DND-41 (cell line): ENCODE measurements around the gene NEUROD2.

Experiments used
- ATAC-seq: fragments of 200-7000 bp; cut with Tn5 transposase; 3 replicates; pipeline ENCODE4 v1.9.1; 2021; ENCODE audit warnings: low read depth; ENCODE audit not compliant: insufficient read depth
- DNase-seq: peaks from one replicate; pipeline ENCODE4 v3.0.0-alpha.2; 2020
- H2AFZ ChIP-seq: 2 replicates; pipeline ENCODE4 v1.6.0; 2012; ENCODE audit warnings: low read depth, low read length
- H3K27ac ChIP-seq: 2 replicates; pipeline ENCODE4 v1.5.1; 2012; ENCODE audit warnings: low read length, inconsistent platforms
- H3K27me3 ChIP-seq: fragments of 200-600 bp; sonication (generic); 2 replicates; pipeline ENCODE4 v1.6.0; 2012; ENCODE audit warnings: low read length, mild to moderate bottlenecking, inconsistent platforms; ENCODE audit not compliant: insufficient read depth, poor library complexity
- H3K36me3 ChIP-seq: 2 replicates; pipeline ENCODE4 v1.5.1; 2012; ENCODE audit warnings: low read length, inconsistent platforms; ENCODE audit not compliant: insufficient read depth
- H3K4me1 ChIP-seq: 2 replicates; pipeline ENCODE4 v1.5.1; 2012; ENCODE audit warnings: mild to moderate bottlenecking, low read length; ENCODE audit not compliant: insufficient read depth
- H3K4me2 ChIP-seq: 2 replicates; pipeline ENCODE4 v1.6.0; 2012; ENCODE audit warnings: mild to moderate bottlenecking, moderate library complexity, low read length, inconsistent platforms; ENCODE audit not compliant: insufficient read depth
- H3K4me3 ChIP-seq, 2 experiments: fragments of 200-600 bp in 1 of 2; shearing (Covaris generic) in 1 of 2; 2 replicates each; pipeline ENCODE4 v1.5.1; 2012 to 2016; ENCODE audit warnings: inconsistent platforms in 2 of 2, low read length in 2 of 2, mild to moderate bottlenecking in 2 of 2, low read depth in 1 of 2, moderate library complexity in 1 of 2
- H3K79me2 ChIP-seq: 2 replicates; pipeline ENCODE4 v1.6.0; 2012; ENCODE audit warnings: low read length, inconsistent platforms; ENCODE audit not compliant: insufficient read depth
- H3K9ac ChIP-seq: 2 replicates; pipeline ENCODE4 v1.6.0; 2012; ENCODE audit warnings: low read depth, mild to moderate bottlenecking, inconsistent platforms, low read length, moderate library complexity
- H3K9me3 ChIP-seq: 2 replicates; pipeline ENCODE4 v1.5.1; 2012; ENCODE audit warnings: low read length, moderate library complexity, mild to moderate bottlenecking, inconsistent platforms; ENCODE audit not compliant: insufficient read depth, severe bottlenecking
- H4K20me1 ChIP-seq: 2 replicates; pipeline ENCODE4 v1.6.0; 2012; ENCODE audit warnings: low read length; ENCODE audit not compliant: insufficient read depth
- CTCF ChIP-seq: IDR thresholded peaks from 2 replicates; pipeline ENCODE4 v1.5.1; 2012; ENCODE audit warnings: borderline replicate concordance, low read length, moderate library complexity, mild to moderate bottlenecking; ENCODE audit not compliant: poor library complexity, severe bottlenecking; ENCODE audit errors: extremely low read depth
- EZH2 ChIP-seq: IDR thresholded peaks from 3 replicates; pipeline ENCODE4 v1.6.1; 2012; ENCODE audit warnings: borderline replicate concordance, low read depth, mild to moderate bottlenecking, moderate library complexity, low read length, inconsistent platforms; ENCODE audit not compliant: severe bottlenecking

The NEUROD2 gene

GRCh38 chr17:39581071-39581758, 26.5 kb downstream of the NEUROD2 start:
- H3K4me1 ChIP-seq: no peaks in the 10 kb centered on the region
- no peak for ATAC-seq
- no peak for DNase-seq
- no peak overlapping the region for H3K9ac ChIP-seq
- H3K4me2 ChIP-seq: no peak overlapping the region
- no peaks in the 10 kb centered on the region for H3K36me3 ChIP-seq
- H3K9me3 ChIP-seq: no peaks in the 10 kb centered on the region
- no peaks in the 10 kb centered on the region for H3K27me3 ChIP-seq
- H4K20me1 ChIP-seq: peaks cover 5% of the 10 kb centered on the region; the same call in 1 of the 2 replicates
- no peak overlapping the region for H2AFZ ChIP-seq
- H3K4me3 ChIP-seq: no peak overlapping the region
- no peak for TF ChIP-seq EZH2
- no peak overlapping the region for H3K27ac ChIP-seq
- H3K79me2 ChIP-seq: no peaks in the 10 kb centered on the region

- no peak overlapping the region for H2AFZ ChIP-seq
- no peaks in the 10 kb centered on the region for H3K36me3 ChIP-seq
- H3K4me1 ChIP-seq: no peaks in the 10 kb centered on the region
- H3K27ac ChIP-seq: no peak overlapping the region
- no peak for ATAC-seq
- peaks cover 5% of the 10 kb centered on the region; the same call in 1 of the 2 replicates for H4K20me1 ChIP-seq
- no peaks in the 10 kb centered on the region for H3K9me3 ChIP-seq
- H3K4me2 ChIP-seq: no peak overlapping the region
- no peak for DNase-seq
- H3K9ac ChIP-seq: no peak overlapping the region
- TF ChIP-seq EZH2: no peak
- TF ChIP-seq CTCF: no peak
- no peaks in the 10 kb centered on the region for H3K79me2 ChIP-seq
- no peaks in the 10 kb centered on the region for H3K27me3 ChIP-seq
- H3K4me3 ChIP-seq: no peak overlapping the region
These were observed 27.6 kb downstream of the NEUROD2 start for GRCh38 chr17:39580082-39580468.

GRCh38 chr17:39579318-39580081, 28.2 kb downstream of the NEUROD2 start:
- no peaks in the 10 kb centered on the region for H3K27me3 ChIP-seq
- DNase-seq: no peak
- no peaks in the 10 kb centered on the region for H3K79me2 ChIP-seq
- H3K27ac ChIP-seq: no peak overlapping the region
- no peaks in the 10 kb centered on the region for H3K36me3 ChIP-seq
- no peak overlapping the region for H3K4me3 ChIP-seq
- no peaks in the 10 kb centered on the region for H3K4me1 ChIP-seq
- TF ChIP-seq CTCF (no peak), EZH2 (no peak)
- ATAC-seq: no peak
- no peak overlapping the region for H3K9ac ChIP-seq
- H3K9me3 ChIP-seq: no peaks in the 10 kb centered on the region
- H3K4me2 ChIP-seq: no peak overlapping the region
- H4K20me1 ChIP-seq: peaks cover 5% of the 10 kb centered on the region; the same call in 1 of the 2 replicates
- no peak overlapping the region for H2AFZ ChIP-seq

GRCh38 chr17:39578272-39578671, 29.4 kb downstream of the NEUROD2 start:
- Histone ChIP-seq H3K4me1 (peaks cover 9% of the 10 kb centered on the region), H3K27ac (no peak overlapping the region), H3K27me3 (peaks cover 7% of the 10 kb centered on the region), H3K9me3 (no peaks in the 10 kb centered on the region), H3K4me3 (no peak overlapping the region), H4K20me1 (peaks cover 5% of the 10 kb centered on the region; the same call in 1 of the 2 replicates), H3K4me2 (no peak overlapping the region), H3K9ac (no peak overlapping the region), H3K36me3 (no peaks in the 10 kb centered on the region), H2AFZ (no peak overlapping the region), H3K79me2 (no peaks in the 10 kb centered on the region)
- TF ChIP-seq CTCF (no peak), EZH2 (no peak)
- ATAC-seq (no peak), DNase-seq (no peak)
